Measurements from ENCODE around the gene LRBA.

GRCh38 chr4:150384249-150384648 is 630.8 kb downstream of the LRBA start:
- TF ChIP-seq, protein P1, sequence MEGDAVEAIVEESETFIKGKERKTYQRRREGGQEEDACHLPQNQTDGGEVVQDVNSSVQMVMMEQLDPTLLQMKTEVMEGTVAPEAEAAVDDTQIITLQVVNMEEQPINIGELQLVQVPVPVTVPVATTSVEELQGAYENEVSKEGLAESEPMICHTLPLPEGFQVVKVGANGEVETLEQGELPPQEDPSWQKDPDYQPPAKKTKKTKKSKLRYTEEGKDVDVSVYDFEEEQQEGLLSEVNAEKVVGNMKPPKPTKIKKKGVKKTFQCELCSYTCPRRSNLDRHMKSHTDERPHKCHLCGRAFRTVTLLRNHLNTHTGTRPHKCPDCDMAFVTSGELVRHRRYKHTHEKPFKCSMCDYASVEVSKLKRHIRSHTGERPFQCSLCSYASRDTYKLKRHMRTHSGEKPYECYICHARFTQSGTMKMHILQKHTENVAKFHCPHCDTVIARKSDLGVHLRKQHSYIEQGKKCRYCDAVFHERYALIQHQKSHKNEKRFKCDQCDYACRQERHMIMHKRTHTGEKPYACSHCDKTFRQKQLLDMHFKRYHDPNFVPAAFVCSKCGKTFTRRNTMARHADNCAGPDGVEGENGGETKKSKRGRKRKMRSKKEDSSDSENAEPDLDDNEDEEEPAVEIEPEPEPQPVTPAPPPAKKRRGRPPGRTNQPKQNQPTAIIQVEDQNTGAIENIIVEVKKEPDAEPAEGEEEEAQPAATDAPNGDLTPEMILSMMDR (IDR thresholded peaks at IDR 0.05): no peak
- TF ChIP-seq POLR2A (IDR thresholded peaks at IDR 0.05): no peak

Data from body of pancreas (tissue), 4 donors.